Measurements from ENCODE around the gene GRIA1.

Gene GRIA1

GRCh38 chr5:153676821-153677220 lies 186.4 kb downstream of the GRIA1 start:
- H3K14ac ChIP-seq (ENCODE audit: low read length in 2 of 2) = no peak overlapping the region
- H2AK5ac ChIP-seq (ENCODE audit: low read length, severe bottlenecking) = no peak overlapping the region
- no peaks in the 10 kb centered on the region for H3K36me3 ChIP-seq (ENCODE audit: control insufficient read depth in 1 of 2, insufficient read depth in 2 of 2, low read depth in 1 of 2, low read length in 2 of 2)
- H2AFZ ChIP-seq (ENCODE audit: low read depth, low read length) = no peak overlapping the region
- no peak overlapping the region for H4K8ac ChIP-seq (ENCODE audit: low read length)
- no peak overlapping the region for H3K23ac ChIP-seq (ENCODE audit: low read length in 2 of 2)
- H3K9ac ChIP-seq (ENCODE audit: low read length) = no peak overlapping the region
- no peak overlapping the region for H3K27ac ChIP-seq (ENCODE audit: low read length, poor library complexity, severe bottlenecking)
- H3K4me1 ChIP-seq (ENCODE audit: control insufficient read depth, insufficient read depth, low read depth, low read length) = no peaks in the 10 kb centered on the region
- no peak overlapping the region for H2BK15ac ChIP-seq (ENCODE audit: low read depth, poor library complexity, severe bottlenecking)
- H4K91ac ChIP-seq (ENCODE audit: low read length) = no peak overlapping the region
- H3K4me2 ChIP-seq (ENCODE audit: low read length, poor library complexity, severe bottlenecking) = no peak overlapping the region
- DNase-seq = no peak
- no peaks in the 10 kb centered on the region for H3K79me1 ChIP-seq (replicated peaks; ENCODE audit: low read length, poor library complexity, severe bottlenecking)
- H3K27me3 ChIP-seq (ENCODE audit: control insufficient read depth in 1 of 2, insufficient read depth in 1 of 2, low read length in 2 of 2) = no peaks in the 10 kb centered on the region
- 94% methylated on average over 6 of the region's 7 CpGs for WGBS
- H2BK12ac ChIP-seq (ENCODE audit: low read length in 2 of 2) = no peak overlapping the region
- no peak overlapping the region for H3K18ac ChIP-seq (ENCODE audit: low read depth in 1 of 2, low read length in 2 of 2)
- no peak overlapping the region for H3K4me3 ChIP-seq (ENCODE audit: insufficient read depth in 1 of 2, low read depth in 1 of 2, low read length in 2 of 2)
- H3K9me3 ChIP-seq (ENCODE audit: control insufficient read depth, low read length) = no peaks in the 10 kb centered on the region
- H3K4ac ChIP-seq (ENCODE audit: low read depth in 1 of 2, low read length in 2 of 2) = no peak overlapping the region
- no peak overlapping the region for H2BK120ac ChIP-seq (ENCODE audit: low read depth, low read length)
- no peak overlapping the region for H2BK5ac ChIP-seq (ENCODE audit: low read depth, low read length, poor library complexity, severe bottlenecking)

DNA sequence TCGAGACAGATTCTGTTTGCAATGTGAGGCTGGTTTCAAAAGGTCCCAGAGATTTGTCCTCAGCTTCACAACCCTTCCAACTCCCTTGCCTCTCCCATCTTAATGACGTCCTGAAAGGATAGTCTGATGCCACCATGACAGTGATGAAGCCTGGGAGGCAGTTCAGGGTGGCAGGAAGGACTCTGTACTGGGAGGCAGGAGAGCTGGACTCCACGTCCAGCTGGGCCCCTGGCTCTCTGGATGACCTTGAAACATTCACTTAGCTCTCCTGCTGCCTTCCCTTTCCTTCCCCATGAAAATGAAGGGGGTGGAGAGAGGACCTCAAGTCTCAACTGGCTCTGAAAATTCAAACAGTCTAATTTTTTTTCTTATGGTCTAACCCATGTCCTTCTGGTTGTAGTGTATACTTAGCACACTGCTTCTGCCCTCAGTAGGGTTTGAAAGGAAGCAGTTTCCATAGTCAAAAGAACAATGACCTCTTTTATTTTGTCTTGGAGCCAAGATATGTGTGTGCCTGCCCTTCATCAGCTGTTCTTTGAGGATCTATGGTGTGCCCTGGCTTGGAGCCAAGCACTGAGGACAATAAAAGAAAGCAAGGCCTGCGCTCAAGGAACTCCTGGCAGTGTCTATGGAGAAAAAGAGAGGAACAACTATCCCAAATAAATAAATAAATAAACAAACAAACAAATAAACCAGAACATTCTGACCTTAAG lies 188.3 kb downstream of the GRIA1 start:
- Histone ChIP-seq H3K14ac (ENCODE audit: low read length in 2 of 2) (no peak overlapping the region), H2BK15ac (ENCODE audit: low read depth, poor library complexity, severe bottlenecking) (no peak overlapping the region), H3K36me3 (ENCODE audit: control insufficient read depth in 1 of 2, insufficient read depth in 2 of 2, low read depth in 1 of 2, low read length in 2 of 2) (no peaks in the 10 kb centered on the region), H3K79me1 (replicated peaks; ENCODE audit: low read length, poor library complexity, severe bottlenecking) (no peaks in the 10 kb centered on the region), H4K8ac (ENCODE audit: low read length) (no peak overlapping the region), H3K4me3 (ENCODE audit: insufficient read depth in 1 of 2, low read depth in 1 of 2, low read length in 2 of 2) (no peak overlapping the region), H3K4ac (ENCODE audit: low read depth in 1 of 2, low read length in 2 of 2) (no peak overlapping the region), H3K4me1 (ENCODE audit: control insufficient read depth, insufficient read depth, low read depth, low read length) (no peaks in the 10 kb centered on the region), H2BK5ac (ENCODE audit: low read depth, low read length, poor library complexity, severe bottlenecking) (no peak overlapping the region), H2BK120ac (ENCODE audit: low read depth, low read length) (no peak overlapping the region), H3K27me3 (ENCODE audit: control insufficient read depth in 1 of 2, insufficient read depth in 1 of 2, low read length in 2 of 2) (no peaks in the 10 kb centered on the region), H3K27ac (ENCODE audit: low read length, poor library complexity, severe bottlenecking) (no peak overlapping the region), H3K4me2 (ENCODE audit: low read length, poor library complexity, severe bottlenecking) (no peak overlapping the region), H2AK5ac (ENCODE audit: low read length, severe bottlenecking) (no peak overlapping the region), H2AFZ (ENCODE audit: low read depth, low read length) (no peak overlapping the region), H3K23ac (ENCODE audit: low read length in 2 of 2) (no peak overlapping the region), H3K9me3 (ENCODE audit: control insufficient read depth, low read length) (no peaks in the 10 kb centered on the region), H2BK12ac (ENCODE audit: low read length in 2 of 2) (no peak overlapping the region), H3K9ac (ENCODE audit: low read length) (no peak overlapping the region), H4K91ac (ENCODE audit: low read length) (no peak overlapping the region), H3K18ac (ENCODE audit: low read depth in 1 of 2, low read length in 2 of 2) (no peak overlapping the region)
- DNase-seq = no peak
- 100% methylated on average over 2 of the region's 4 CpGs for WGBS

- Histone ChIP-seq H3K14ac (ENCODE audit: low read length in 2 of 2) (no peak overlapping the region), H4K91ac (ENCODE audit: low read length) (no peak overlapping the region), H3K4ac (ENCODE audit: low read depth in 1 of 2, low read length in 2 of 2) (no peak overlapping the region), H2BK5ac (ENCODE audit: low read depth, low read length, poor library complexity, severe bottlenecking) (no peak overlapping the region), H3K79me1 (replicated peaks; ENCODE audit: low read length, poor library complexity, severe bottlenecking) (no peaks in the 10 kb centered on the region), H3K36me3 (ENCODE audit: control insufficient read depth in 1 of 2, insufficient read depth in 2 of 2, low read depth in 1 of 2, low read length in 2 of 2) (no peaks in the 10 kb centered on the region), H2AFZ (ENCODE audit: low read depth, low read length) (no peak overlapping the region), H2AK5ac (ENCODE audit: low read length, severe bottlenecking) (no peak overlapping the region), H3K18ac (ENCODE audit: low read depth in 1 of 2, low read length in 2 of 2) (no peak overlapping the region), H3K4me1 (ENCODE audit: control insufficient read depth, insufficient read depth, low read depth, low read length) (no peaks in the 10 kb centered on the region), H3K27me3 (ENCODE audit: control insufficient read depth in 1 of 2, insufficient read depth in 1 of 2, low read length in 2 of 2) (no peaks in the 10 kb centered on the region), H3K27ac (ENCODE audit: low read length, poor library complexity, severe bottlenecking) (no peak overlapping the region), H3K23ac (ENCODE audit: low read length in 2 of 2) (no peak overlapping the region), H3K9ac (ENCODE audit: low read length) (no peak overlapping the region), H3K9me3 (ENCODE audit: control insufficient read depth, low read length) (no peaks in the 10 kb centered on the region), H2BK15ac (ENCODE audit: low read depth, poor library complexity, severe bottlenecking) (no peak overlapping the region), H4K8ac (ENCODE audit: low read length) (no peak overlapping the region), H2BK12ac (ENCODE audit: low read length in 2 of 2) (no peak overlapping the region), H2BK120ac (ENCODE audit: low read depth, low read length) (no peak overlapping the region), H3K4me2 (ENCODE audit: low read length, poor library complexity, severe bottlenecking) (no peak overlapping the region), H3K4me3 (ENCODE audit: insufficient read depth in 1 of 2, low read depth in 1 of 2, low read length in 2 of 2) (no peak overlapping the region)
- DNase-seq = no peak
- WGBS = 100% methylated on average over 2 of the region's 3 CpGs
Observed at GRCh38 chr5:153690236-153690635, 199.8 kb downstream of the GRIA1 start.

DNA sequence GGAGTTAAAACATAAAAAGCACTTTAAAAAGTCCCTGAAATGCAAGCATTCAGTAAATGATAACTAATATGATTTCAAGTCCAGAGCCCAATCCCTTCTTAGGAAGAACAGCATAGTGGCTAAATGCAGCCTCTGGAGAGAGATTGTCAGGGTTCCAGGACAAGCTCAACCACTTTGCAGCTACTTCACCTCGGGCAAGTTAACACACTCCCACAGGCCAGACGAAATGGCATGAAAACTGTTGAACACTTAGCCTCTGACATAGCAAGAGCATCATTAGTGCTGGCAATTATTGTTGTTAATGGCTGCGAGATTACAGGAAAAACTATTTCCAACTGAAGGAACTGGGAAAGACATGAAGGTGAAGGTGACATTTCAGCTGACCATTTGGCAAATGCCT lies 205.8 kb downstream of the GRIA1 start:
- H2BK5ac ChIP-seq (ENCODE audit: low read depth, low read length, poor library complexity, severe bottlenecking) = no peak overlapping the region
- DNase-seq = no peak
- no peak overlapping the region for H3K23ac ChIP-seq (ENCODE audit: low read length in 2 of 2)
- H3K4ac ChIP-seq (ENCODE audit: low read depth in 1 of 2, low read length in 2 of 2) = no peak overlapping the region
- 88% methylated on average over 3 of the region's 3 CpGs for WGBS
- H3K27me3 ChIP-seq (ENCODE audit: control insufficient read depth in 1 of 2, insufficient read depth in 1 of 2, low read length in 2 of 2) = no peaks in the 10 kb centered on the region
- no peak overlapping the region for H2BK120ac ChIP-seq (ENCODE audit: low read depth, low read length)
- H4K91ac ChIP-seq (ENCODE audit: low read length) = no peak overlapping the region
- H3K4me2 ChIP-seq (ENCODE audit: low read length, poor library complexity, severe bottlenecking) = no peak overlapping the region
- H2BK12ac ChIP-seq (ENCODE audit: low read length in 2 of 2) = no peak overlapping the region
- H3K18ac ChIP-seq (ENCODE audit: low read depth in 1 of 2, low read length in 2 of 2) = no peak overlapping the region
- no peak overlapping the region for H3K9ac ChIP-seq (ENCODE audit: low read length)
- no peak overlapping the region for H3K27ac ChIP-seq (ENCODE audit: low read length, poor library complexity, severe bottlenecking)
- no peak overlapping the region for H3K14ac ChIP-seq (ENCODE audit: low read length in 2 of 2)
- H3K36me3 ChIP-seq (ENCODE audit: control insufficient read depth in 1 of 2, insufficient read depth in 2 of 2, low read depth in 1 of 2, low read length in 2 of 2) = no peaks in the 10 kb centered on the region
- no peak overlapping the region for H3K4me3 ChIP-seq (ENCODE audit: insufficient read depth in 1 of 2, low read depth in 1 of 2, low read length in 2 of 2)
- H2AFZ ChIP-seq (ENCODE audit: low read depth, low read length) = no peak overlapping the region
- no peak overlapping the region for H2AK5ac ChIP-seq (ENCODE audit: low read length, severe bottlenecking)
- H2BK15ac ChIP-seq (ENCODE audit: low read depth, poor library complexity, severe bottlenecking) = no peak overlapping the region
- no peak overlapping the region for H4K8ac ChIP-seq (ENCODE audit: low read length)
- no peaks in the 10 kb centered on the region for H3K79me1 ChIP-seq (replicated peaks; ENCODE audit: low read length, poor library complexity, severe bottlenecking)
- peaks cover 2% of the 10 kb centered on the region for H3K4me1 ChIP-seq (ENCODE audit: control insufficient read depth, insufficient read depth, low read depth, low read length)
- no peaks in the 10 kb centered on the region for H3K9me3 ChIP-seq (ENCODE audit: control insufficient read depth, low read length)
